Medulla oblongata (tissue), 1 donor: ENCODE measurements around the gene OR4A16.

ENCODE experiments used
- DNase-seq: peaks from one replicate; pipeline ENCODE4 v3.0.0-alpha.2; 2015; ENCODE audit errors: extremely low spot score

Gene OR4A16, protein sequence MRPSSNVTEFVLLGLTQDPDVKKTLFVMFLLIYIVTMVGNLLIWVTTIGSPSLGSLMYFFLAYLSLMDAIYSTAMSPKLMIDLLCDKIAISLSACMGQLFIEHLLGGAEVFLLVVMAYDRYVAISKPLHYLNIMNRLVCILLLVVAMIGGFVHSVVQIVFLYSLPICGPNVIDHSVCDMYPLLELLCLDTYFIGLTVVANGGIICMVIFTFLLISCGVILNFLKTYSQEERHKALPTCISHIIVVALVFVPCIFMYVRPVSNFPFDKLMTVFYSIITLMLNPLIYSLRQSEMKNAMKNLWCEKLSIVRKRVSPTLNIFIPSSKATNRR

DNA sequence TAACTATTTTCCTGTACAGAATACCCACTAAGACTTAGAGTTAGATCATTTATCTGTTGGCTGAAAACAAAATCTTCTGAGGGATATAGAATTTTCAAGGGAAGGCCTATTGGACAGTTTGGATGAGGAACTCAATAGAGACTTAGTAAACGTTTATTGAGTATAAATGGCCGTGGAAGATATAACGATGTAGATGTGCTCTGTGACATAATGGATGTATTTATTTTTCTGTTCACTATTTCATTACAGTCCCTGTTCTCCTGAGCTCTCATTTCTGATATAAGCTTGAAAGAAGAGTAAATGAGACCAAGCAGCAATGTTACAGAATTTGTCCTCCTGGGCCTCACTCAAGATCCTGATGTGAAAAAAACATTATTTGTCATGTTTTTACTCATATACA lies at the start of gene OR4A16:
Gene OR4A16, plus strand, starts transcription at position 301 of the 400 bp plus-strand sequence. Its CDS starts 0 bp downstream, at position 301.
- DNase-seq, result no peak

- DNase-seq, result no peak
Observed at GRCh38 chr11:55324500-55324899, 18.5 kb upstream of the OR4A16 start.

- DNase-seq, result no peak
Observed at GRCh38 chr11:55345306-55345705, 2.3 kb downstream of the OR4A16 start.

- no peak for DNase-seq
Observed at GRCh38 chr11:55349032-55349431, 6.0 kb downstream of the OR4A16 start.

- no peak for DNase-seq
Observed at GRCh38 chr11:55357560-55358184, 14.7 kb downstream of the OR4A16 start.

- no peak for DNase-seq
Observed at GRCh38 chr11:55367674-55368073, 24.7 kb downstream of the OR4A16 start, which contains the start of gene OR4A15. Gene OR4A15 (plus strand): TSS chr11:55367974. CDS start chr11:55367974, 0 bp downstream.
